ENCODE measurements around the gene CD163L1. TPM values are rescaled to one million over a fixed set of nuclear protein-coding genes. Genes with fewer than 3 reads are reported as not detected.

CD163L1 gene
- total RNA-seq, 1 donor from 2014 or later = 0.58 TPM

DNA sequence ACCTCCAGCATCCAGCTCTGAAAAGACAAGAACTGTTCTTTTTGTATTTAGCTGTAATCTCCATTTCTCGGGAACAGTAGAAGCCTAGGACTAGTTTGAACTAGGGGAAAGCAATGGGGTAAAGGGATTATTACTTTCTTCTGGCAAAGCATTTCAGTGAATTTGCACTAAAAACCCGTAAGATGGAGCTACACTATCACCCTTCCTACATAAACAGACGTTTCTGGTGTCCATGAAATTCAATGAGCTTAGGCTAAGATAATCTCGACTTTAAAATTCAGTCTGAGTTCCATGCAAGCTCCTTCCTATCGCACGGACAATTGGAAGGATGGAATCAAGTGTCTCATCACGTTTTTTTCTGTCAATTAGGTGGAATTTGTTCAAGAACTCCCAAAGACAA is 116.0 kb downstream of the CD163L1 start:
- no peak for TF ChIP-seq CTCF (IDR thresholded peaks at IDR 0.05)
- DNase-seq (no peak), ATAC-seq (ENCODE audit: low read depth) (no peak)
- Mint-ChIP-seq H3K4me1 (no peaks in the 10 kb centered on the region), H3K27ac (no peak overlapping the region), H3K4me3 (no peak overlapping the region), H3K36me3 (ENCODE audit: low read depth) (no peaks in the 10 kb centered on the region), H3K27me3 (peaks cover 21% of the 10 kb centered on the region), H3K9me3 (no peaks in the 10 kb centered on the region)
- intact Hi-C loops (cut with micrococcal nuclease) = no loop called here
- ChIA-PET CTCF (no interaction called here), POLR2A (no interaction called here)

DNA sequence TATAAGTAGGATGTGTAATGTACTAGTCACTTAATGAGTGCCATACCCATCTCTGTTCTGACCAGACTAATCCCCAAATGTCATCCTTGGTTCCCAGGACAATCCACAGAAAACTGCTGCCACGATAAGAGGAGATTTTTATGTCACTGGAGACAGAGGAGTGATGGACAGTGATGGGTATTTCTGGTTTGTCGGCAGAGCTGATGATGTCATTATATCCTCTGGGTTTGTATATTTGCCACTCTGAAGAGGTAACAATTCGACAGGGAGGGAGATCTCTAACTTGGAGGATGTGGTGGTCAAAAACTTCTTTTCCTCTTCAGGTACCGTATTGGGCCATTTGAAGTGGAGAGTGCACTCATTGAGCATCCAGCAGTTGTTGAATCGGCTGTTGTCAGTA is 119.8 kb downstream of the CD163L1 start:
- ChIA-PET POLR2A (no interaction called here), CTCF (no interaction called here)
- no peak for ATAC-seq (ENCODE audit: low read depth)
- Mint-ChIP-seq H3K27me3 (peaks cover 12% of the 10 kb centered on the region), H3K9me3 (no peaks in the 10 kb centered on the region), H3K36me3 (ENCODE audit: low read depth) (no peaks in the 10 kb centered on the region), H3K27ac (no peak overlapping the region), H3K4me1 (no peaks in the 10 kb centered on the region), H3K4me3 (no peak overlapping the region)
- intact Hi-C loops (cut with micrococcal nuclease) = no loop called here
- DNase-seq = no peak
- TF ChIP-seq CTCF (IDR thresholded peaks at IDR 0.05) = no peak

- TF ChIP-seq CTCF (IDR thresholded peaks at IDR 0.05) = no peak
- Mint-ChIP-seq H3K27ac (no peak overlapping the region), H3K27me3 (peaks cover 8% of the 10 kb centered on the region), H3K36me3 (ENCODE audit: low read depth) (no peaks in the 10 kb centered on the region), H3K9me3 (no peaks in the 10 kb centered on the region), H3K4me1 (no peaks in the 10 kb centered on the region), H3K4me3 (no peak overlapping the region)
- no peak for DNase-seq
- ChIA-PET CTCF (no interaction called here), POLR2A (no interaction called here)
- intact Hi-C loops (cut with micrococcal nuclease) = no loop called here
- ATAC-seq (ENCODE audit: low read depth) = no peak
These were observed 121.4 kb downstream of the CD163L1 start for GRCh38 chr12:7322599-7322998.

- no peak overlapping the region for H3K27ac Mint-ChIP-seq
- no peak for TF ChIP-seq CTCF (IDR thresholded peaks at IDR 0.05)
- H3K36me3 Mint-ChIP-seq (ENCODE audit: low read depth) = no peaks in the 10 kb centered on the region
- ChIA-PET POLR2A (no interaction called here), CTCF (no interaction called here)
- intact Hi-C loops (cut with micrococcal nuclease) = no loop called here
- no peaks in the 10 kb centered on the region for H3K9me3 Mint-ChIP-seq
- DNase-seq = no peak
- H3K27me3 Mint-ChIP-seq = peaks cover 4% of the 10 kb centered on the region
- no peak overlapping the region for H3K4me3 Mint-ChIP-seq
- H3K4me1 Mint-ChIP-seq = no peaks in the 10 kb centered on the region
- ATAC-seq (ENCODE audit: low read depth) = no peak
These were observed 122.3 kb downstream of the CD163L1 start for GRCh38 chr12:7321624-7322023.

GRCh38 chr12:7319930-7320329 is 124.0 kb downstream of the CD163L1 start:
- TF ChIP-seq CTCF (IDR thresholded peaks at IDR 0.05) = no peak
- ChIA-PET CTCF (no interaction called here), POLR2A (no interaction called here)
- no peak for DNase-seq
- no peaks in the 10 kb centered on the region for H3K36me3 Mint-ChIP-seq (ENCODE audit: low read depth)
- no peaks in the 10 kb centered on the region for H3K4me1 Mint-ChIP-seq
- no peak for ATAC-seq (ENCODE audit: low read depth)
- H3K9me3 Mint-ChIP-seq = no peaks in the 10 kb centered on the region
- peaks cover 4% of the 10 kb centered on the region for H3K27me3 Mint-ChIP-seq
- H3K27ac Mint-ChIP-seq = no peak overlapping the region
- intact Hi-C loops (cut with micrococcal nuclease) = no loop called here
- H3K4me3 Mint-ChIP-seq = no peak overlapping the region

Data from activated B cell treated with CpG ODN at 0.5 μM for 24 hours (primary cell).